ENCODE results near the gene CHIT1.
"Not testable (repeated sequence)": the region's sequence is repeated elsewhere in the genome, so short reads cannot be mapped to it uniquely, and the experiment has no call there.

Gene CHIT1

GRCh38 chr1:203265541-203265940 lies 36.1 kb upstream of the CHIT1 start:
- WGBS, 2 donors (ENCODE audit: extremely low coverage in 2 of 2, insufficient read length in 2 of 2, insufficient replicate concordance in 1 of 2) = no CpG with 5 or more reads among the region's 4 CpGs
- Histone ChIP-seq H3K4me3 (ENCODE audit: low read length in 2 of 2) (no peak overlapping the region), H3K4me1 (ENCODE audit: control insufficient read depth in 2 of 2, insufficient read depth in 1 of 2, low read depth in 1 of 2, low read length in 2 of 2) (peaks cover 0 to 3% of the 10 kb centered on the region in 2 donors), H2BK15ac (ENCODE audit: low read length) (no peak overlapping the region), H3K79me1 (ENCODE audit: low read depth, low read length) (no peaks in the 10 kb centered on the region), H3K4me2 (ENCODE audit: insufficient read depth, low read length, poor library complexity, severe bottlenecking) (no peak overlapping the region), H4K91ac (ENCODE audit: low read depth, low read length, poor library complexity) (no peak overlapping the region), H3K27ac (replicated peaks; ENCODE audit: low read length) (no peak overlapping the region), H2AFZ (ENCODE audit: low read length) (no peak overlapping the region), H3K36me3 (replicated peaks in 1 of 2; ENCODE audit: control insufficient read depth in 2 of 2, insufficient read depth in 2 of 2, low read length in 2 of 2) (no peaks in the 10 kb centered on the region), H4K8ac (ENCODE audit: low read depth, low read length) (no peak overlapping the region), H3K4ac (ENCODE audit: low read length) (no peak overlapping the region), H3K9me3 (replicated peaks in 1 of 2; ENCODE audit: control insufficient read depth in 2 of 2, insufficient read depth in 1 of 2, low read depth in 1 of 2, low read length in 2 of 2) (no peaks in the 10 kb centered on the region), H3K27me3 (ENCODE audit: control insufficient read depth in 3 of 3, insufficient read depth in 3 of 3, low read depth in 1 of 3, low read length in 3 of 3) (peaks cover 0 to 10% (median 0%) of the 10 kb centered on the region in 3 experiments), H2AK5ac (ENCODE audit: low read depth, low read length) (no peak overlapping the region), H2BK120ac (ENCODE audit: low read depth, low read length) (no peak overlapping the region), H2BK12ac (ENCODE audit: low read length) (no peak overlapping the region), H3K18ac (ENCODE audit: low read length) (no peak overlapping the region), H3K14ac (ENCODE audit: low read length) (no peak overlapping the region), H2BK5ac (ENCODE audit: low read length) (no peak overlapping the region), H3K9ac (ENCODE audit: low read depth, low read length, poor library complexity) (no peak overlapping the region), H3K23ac (ENCODE audit: low read depth, low read length, poor library complexity) (no peak overlapping the region)
- DNase-seq (ENCODE audit: low spot score) = no peak

- Histone ChIP-seq H3K4me3 (ENCODE audit: low read length in 2 of 2) (no peak overlapping the region), H4K8ac (ENCODE audit: low read depth, low read length) (no peak overlapping the region), H3K9ac (ENCODE audit: low read depth, low read length, poor library complexity) (no peak overlapping the region), H2AK5ac (ENCODE audit: low read depth, low read length) (no peak overlapping the region), H3K27ac (replicated peaks; ENCODE audit: low read length) (no peak overlapping the region), H3K4me1 (ENCODE audit: control insufficient read depth in 2 of 2, insufficient read depth in 1 of 2, low read depth in 1 of 2, low read length in 2 of 2) (peaks cover 0 to 3% of the 10 kb centered on the region in 2 donors), H2AFZ (ENCODE audit: low read length) (no peak overlapping the region), H2BK120ac (ENCODE audit: low read depth, low read length) (no peak overlapping the region), H3K27me3 (ENCODE audit: control insufficient read depth in 3 of 3, insufficient read depth in 3 of 3, low read depth in 1 of 3, low read length in 3 of 3) (peaks cover 0 to 4% (median 0%) of the 10 kb centered on the region in 3 experiments), H3K14ac (ENCODE audit: low read length) (no peak overlapping the region), H3K23ac (ENCODE audit: low read depth, low read length, poor library complexity) (no peak overlapping the region), H4K91ac (ENCODE audit: low read depth, low read length, poor library complexity) (no peak overlapping the region), H3K4me2 (ENCODE audit: insufficient read depth, low read length, poor library complexity, severe bottlenecking) (no peak overlapping the region), H3K18ac (ENCODE audit: low read length) (no peak overlapping the region), H2BK5ac (ENCODE audit: low read length) (no peak overlapping the region), H3K4ac (ENCODE audit: low read length) (no peak overlapping the region), H3K36me3 (replicated peaks in 1 of 2; ENCODE audit: control insufficient read depth in 2 of 2, insufficient read depth in 2 of 2, low read length in 2 of 2) (no peaks in the 10 kb centered on the region), H3K79me1 (ENCODE audit: low read depth, low read length) (no peaks in the 10 kb centered on the region), H3K9me3 (replicated peaks in 1 of 2; ENCODE audit: control insufficient read depth in 2 of 2, insufficient read depth in 1 of 2, low read depth in 1 of 2, low read length in 2 of 2) (no peaks in the 10 kb centered on the region), H2BK15ac (ENCODE audit: low read length) (no peak overlapping the region), H2BK12ac (ENCODE audit: low read length) (no peak overlapping the region)
- WGBS, 2 donors (ENCODE audit: extremely low coverage in 2 of 2, insufficient read length in 2 of 2, insufficient replicate concordance in 1 of 2) = no CpG with 5 or more reads among the region's 6 CpGs
- DNase-seq (ENCODE audit: low spot score) = no peak
Observed at GRCh38 chr1:203264052-203264501, 34.6 kb upstream of the CHIT1 start.

GRCh38 chr1:203263496-203263895 lies 34.0 kb upstream of the CHIT1 start:
- H4K91ac ChIP-seq (ENCODE audit: low read depth, low read length, poor library complexity) = no peak overlapping the region
- no peaks in the 10 kb centered on the region for H3K9me3 ChIP-seq (replicated peaks in 1 of 2; ENCODE audit: control insufficient read depth in 2 of 2, insufficient read depth in 1 of 2, low read depth in 1 of 2, low read length in 2 of 2)
- H2BK5ac ChIP-seq (ENCODE audit: low read length) = no peak overlapping the region
- no peak overlapping the region for H3K23ac ChIP-seq (ENCODE audit: low read depth, low read length, poor library complexity)
- H3K18ac ChIP-seq (ENCODE audit: low read length) = no peak overlapping the region
- H3K27me3 ChIP-seq (ENCODE audit: control insufficient read depth in 3 of 3, insufficient read depth in 3 of 3, low read depth in 1 of 3, low read length in 3 of 3) = peaks cover 0 to 4% (median 0%) of the 10 kb centered on the region in 3 experiments
- no peak overlapping the region for H3K4me2 ChIP-seq (ENCODE audit: insufficient read depth, low read length, poor library complexity, severe bottlenecking)
- no peak overlapping the region for H2BK15ac ChIP-seq (ENCODE audit: low read length)
- no peaks in the 10 kb centered on the region for H3K79me1 ChIP-seq (ENCODE audit: low read depth, low read length)
- no peak overlapping the region for H3K14ac ChIP-seq (ENCODE audit: low read length)
- peak overlapping the region; percentile 56 for H2AFZ ChIP-seq (ENCODE audit: low read length)
- no peak overlapping the region for H3K4ac ChIP-seq (ENCODE audit: low read length)
- no peaks in the 10 kb centered on the region for H3K36me3 ChIP-seq (replicated peaks in 1 of 2; ENCODE audit: control insufficient read depth in 2 of 2, insufficient read depth in 2 of 2, low read length in 2 of 2)
- no CpG with 5 or more reads among the region's 10 CpGs for WGBS, 2 donors (ENCODE audit: extremely low coverage in 2 of 2, insufficient read length in 2 of 2, insufficient replicate concordance in 1 of 2)
- H4K8ac ChIP-seq (ENCODE audit: low read depth, low read length) = no peak overlapping the region
- no peak overlapping the region for H3K9ac ChIP-seq (ENCODE audit: low read depth, low read length, poor library complexity)
- peaks cover 0 to 3% of the 10 kb centered on the region in 2 donors for H3K4me1 ChIP-seq (ENCODE audit: control insufficient read depth in 2 of 2, insufficient read depth in 1 of 2, low read depth in 1 of 2, low read length in 2 of 2)
- H3K4me3 ChIP-seq (ENCODE audit: low read length in 2 of 2) = no peak overlapping the region
- no peak overlapping the region for H2AK5ac ChIP-seq (ENCODE audit: low read depth, low read length)
- H3K27ac ChIP-seq (replicated peaks; ENCODE audit: low read length) = no peak overlapping the region
- DNase-seq (ENCODE audit: low spot score) = no peak
- no peak overlapping the region for H2BK12ac ChIP-seq (ENCODE audit: low read length)
- H2BK120ac ChIP-seq (ENCODE audit: low read depth, low read length) = no peak overlapping the region

GRCh38 chr1:203256636-203257035 lies 27.2 kb upstream of the CHIT1 start:
- H3K27me3 ChIP-seq (ENCODE audit: control insufficient read depth in 3 of 3, insufficient read depth in 3 of 3, low read depth in 1 of 3, low read length in 3 of 3); H2BK120ac ChIP-seq (ENCODE audit: low read depth, low read length); H3K18ac ChIP-seq (ENCODE audit: low read length); DNase-seq (ENCODE audit: low spot score); H3K9ac ChIP-seq (ENCODE audit: low read depth, low read length, poor library complexity); H2AFZ ChIP-seq (ENCODE audit: low read length); H3K4me3 ChIP-seq (ENCODE audit: low read length in 2 of 2); H2BK5ac ChIP-seq (ENCODE audit: low read length); H2BK12ac ChIP-seq (ENCODE audit: low read length); H4K91ac ChIP-seq (ENCODE audit: low read depth, low read length, poor library complexity); H4K8ac ChIP-seq (ENCODE audit: low read depth, low read length); H3K36me3 ChIP-seq (replicated peaks in 1 of 2; ENCODE audit: control insufficient read depth in 2 of 2, insufficient read depth in 2 of 2, low read length in 2 of 2); H3K23ac ChIP-seq (ENCODE audit: low read depth, low read length, poor library complexity); H3K4ac ChIP-seq (ENCODE audit: low read length); H3K14ac ChIP-seq (ENCODE audit: low read length); H3K27ac ChIP-seq (replicated peaks; ENCODE audit: low read length); H3K79me1 ChIP-seq (ENCODE audit: low read depth, low read length); H2BK15ac ChIP-seq (ENCODE audit: low read length); H2AK5ac ChIP-seq (ENCODE audit: low read depth, low read length); H3K4me1 ChIP-seq (ENCODE audit: control insufficient read depth in 2 of 2, insufficient read depth in 1 of 2, low read depth in 1 of 2, low read length in 2 of 2); H3K4me2 ChIP-seq (ENCODE audit: insufficient read depth, low read length, poor library complexity, severe bottlenecking); H3K9me3 ChIP-seq (replicated peaks in 1 of 2; ENCODE audit: control insufficient read depth in 2 of 2, insufficient read depth in 1 of 2, low read depth in 1 of 2, low read length in 2 of 2): not testable (repeated sequence)
- WGBS, 2 donors (ENCODE audit: extremely low coverage in 2 of 2, insufficient read length in 2 of 2, insufficient replicate concordance in 1 of 2) = no CpG with 5 or more reads among the region's 9 CpGs

Measured in neuronal stem cell (in vitro differentiated cells).